Measurements from ENCODE around the gene POTEE.
"Not testable (repeated sequence)": the region's sequence is repeated elsewhere in the genome, so short reads cannot be mapped to it uniquely, and the experiment has no call there.

Gene POTEE

GRCh38 chr2:131209030-131209772 lies at the start of gene POTEE:
POTEE (plus strand) TSS chr2:131209536; CDS start chr2:131218403, 8,867 bp downstream.
- DNase-seq: peak; percentile 70

DNA sequence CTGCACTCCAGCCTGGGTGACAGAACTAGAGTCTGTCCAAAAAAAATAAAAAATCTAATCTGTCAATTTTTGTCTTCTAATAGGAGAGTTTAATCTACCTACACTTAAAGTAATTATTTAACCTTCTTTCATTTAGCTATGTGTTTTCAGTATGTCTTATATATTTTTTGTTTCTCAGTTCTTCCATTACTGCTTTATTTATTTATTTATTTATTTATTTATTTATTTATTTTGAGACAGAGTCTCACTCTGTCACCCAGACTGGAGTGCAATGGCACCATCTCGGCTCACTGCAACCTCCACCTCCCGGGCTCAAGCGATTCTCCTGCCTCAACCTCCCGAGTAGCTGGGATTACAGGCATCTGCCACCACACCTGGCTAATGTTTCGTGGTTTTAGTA lies 43.8 kb upstream of the POTEE start:
- DNase-seq: not testable (repeated sequence)

- DNase-seq: no peak
Measured at GRCh38 chr2:131168538-131168937, 40.8 kb upstream of the POTEE start.

DNA sequence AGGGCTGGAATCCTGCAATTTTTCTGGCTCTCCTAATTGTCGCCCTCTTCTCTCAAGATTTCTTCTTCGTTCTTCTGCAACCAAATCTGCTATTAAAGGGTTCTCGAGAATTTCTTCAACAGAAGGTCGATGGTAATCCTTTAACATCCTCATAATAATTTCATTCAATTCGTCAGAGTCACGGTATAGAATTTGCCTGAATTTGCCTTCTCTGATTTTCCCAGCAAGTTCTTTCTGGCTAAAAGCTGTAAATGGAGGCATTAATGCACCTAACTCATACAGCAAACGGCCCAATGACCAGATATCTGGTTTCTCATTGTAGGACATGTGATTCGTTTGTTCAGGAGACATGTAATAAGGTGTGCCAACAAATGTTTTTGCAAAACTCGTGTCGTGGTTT lies 31.3 kb upstream of the POTEE start:
- not testable (repeated sequence) for DNase-seq

DNA sequence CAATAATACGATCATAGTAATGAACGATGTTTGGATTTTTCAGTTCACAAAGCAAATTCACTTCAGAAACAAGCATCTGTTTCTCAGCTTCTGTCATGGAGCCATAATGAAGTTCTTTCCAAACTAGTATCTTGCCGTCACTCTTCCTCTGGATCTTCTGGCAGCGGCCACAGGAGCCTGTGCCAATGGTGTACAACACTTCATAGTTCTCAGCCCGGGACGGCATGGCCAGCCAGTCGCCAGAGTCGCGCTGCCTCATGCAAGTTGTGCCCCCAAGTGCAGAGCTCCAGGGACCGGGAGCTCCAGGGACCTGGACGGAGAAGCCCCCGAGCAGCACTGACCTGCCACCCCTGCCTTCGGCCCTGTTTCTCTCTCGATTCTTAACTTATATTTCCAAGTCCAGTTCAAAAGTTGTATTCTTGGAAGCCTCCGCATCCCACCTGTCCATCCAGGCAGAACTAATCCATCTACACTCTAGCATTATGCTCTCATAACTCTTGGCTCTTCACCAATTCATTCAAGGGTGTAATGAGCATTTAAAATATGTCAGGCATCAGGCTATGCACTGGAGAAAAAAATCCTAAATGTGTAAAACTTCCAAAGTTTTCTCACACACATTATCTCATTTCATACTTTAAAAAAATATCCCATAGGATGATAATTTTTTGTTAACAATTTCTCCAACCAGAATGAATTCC lies 30.5 kb upstream of the POTEE start:
- not testable (repeated sequence) for DNase-seq

DNA sequence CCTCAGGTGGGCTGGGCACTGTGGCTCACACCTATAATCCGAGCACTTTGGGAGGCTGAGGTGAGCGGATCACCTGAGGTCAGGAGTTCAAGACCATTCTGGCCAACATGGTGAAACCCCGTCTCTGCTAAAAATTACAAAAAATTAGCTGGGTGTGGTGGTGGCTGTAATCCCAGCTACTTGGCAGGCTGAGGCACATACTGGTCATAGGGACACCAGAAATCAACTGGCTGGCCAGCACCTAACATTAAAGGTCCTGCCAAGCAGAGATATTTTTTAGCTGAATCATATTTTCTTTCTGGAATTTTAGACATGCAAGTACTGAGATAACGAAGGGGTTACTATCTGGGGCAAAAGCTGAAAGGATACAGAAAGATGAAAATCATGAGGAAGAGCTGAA lies 27.9 kb upstream of the POTEE start:
- DNase-seq: not testable (repeated sequence)

DNA sequence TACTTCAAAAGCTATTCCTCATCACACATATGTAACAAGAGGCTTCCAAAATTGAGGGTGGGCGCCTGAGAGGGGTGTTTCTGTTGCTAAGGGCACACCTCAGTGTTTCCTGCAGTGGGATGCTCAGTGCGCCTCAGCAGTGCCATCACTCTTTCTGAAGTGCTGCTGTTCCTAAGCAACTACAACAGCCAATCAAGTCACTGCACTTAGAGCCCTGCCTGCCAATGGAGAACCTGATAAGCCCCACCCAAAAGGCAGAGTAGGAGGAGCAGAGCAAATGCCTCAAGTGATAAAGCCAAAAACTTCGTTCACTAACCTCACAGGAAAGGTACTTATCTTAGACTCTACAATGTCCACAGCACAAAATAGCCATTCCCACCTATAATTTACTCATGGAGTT lies 15.9 kb upstream of the POTEE start:
- not testable (repeated sequence) for DNase-seq

DNA sequence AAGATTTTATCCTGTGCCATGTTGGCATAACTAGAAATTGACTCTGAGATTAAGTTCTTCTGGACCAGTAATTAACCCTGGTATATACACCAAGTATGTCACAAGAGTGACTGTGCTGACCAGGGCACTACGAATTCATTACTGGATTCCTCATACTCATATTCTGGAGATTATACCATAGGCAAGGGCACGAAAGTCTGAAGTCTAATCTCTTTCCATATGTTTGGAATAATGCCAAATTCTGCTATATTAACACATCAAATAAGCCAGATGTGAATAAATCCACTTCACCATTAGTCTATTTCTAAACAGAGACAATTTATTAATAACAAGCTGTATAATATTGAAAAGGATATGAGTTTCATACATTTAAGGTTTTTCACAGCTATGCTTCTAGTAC lies 13.2 kb upstream of the POTEE start:
- DNase-seq: not testable (repeated sequence)

DNA sequence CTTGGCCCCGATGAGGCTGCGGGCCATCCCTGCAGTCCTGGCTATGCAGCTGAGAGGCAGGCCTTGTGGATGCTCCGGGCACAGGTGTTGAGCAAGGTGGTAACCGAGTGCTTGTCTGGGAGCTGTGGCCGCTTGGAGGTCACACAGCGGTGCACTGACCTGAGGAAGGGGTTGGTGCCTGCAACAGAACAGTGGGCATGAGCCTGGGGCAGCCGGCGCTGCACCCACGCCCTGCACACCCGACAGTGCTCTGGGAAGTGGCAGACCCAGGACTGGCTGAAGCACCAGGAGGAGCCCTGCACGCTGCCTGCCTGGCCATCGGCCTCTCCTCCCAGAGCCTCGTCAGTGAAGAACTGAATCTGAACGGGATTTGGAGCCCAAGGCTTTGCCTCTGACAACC lies 8.2 kb upstream of the POTEE start:
- no peak for DNase-seq

- DNase-seq: not testable (repeated sequence)
Measured at GRCh38 chr2:131207839-131208238, 1.5 kb upstream of the POTEE start.

GRCh38 chr2:131209773-131210104 lies 403 bp downstream of the POTEE start:
- not testable (repeated sequence) for DNase-seq

DNA sequence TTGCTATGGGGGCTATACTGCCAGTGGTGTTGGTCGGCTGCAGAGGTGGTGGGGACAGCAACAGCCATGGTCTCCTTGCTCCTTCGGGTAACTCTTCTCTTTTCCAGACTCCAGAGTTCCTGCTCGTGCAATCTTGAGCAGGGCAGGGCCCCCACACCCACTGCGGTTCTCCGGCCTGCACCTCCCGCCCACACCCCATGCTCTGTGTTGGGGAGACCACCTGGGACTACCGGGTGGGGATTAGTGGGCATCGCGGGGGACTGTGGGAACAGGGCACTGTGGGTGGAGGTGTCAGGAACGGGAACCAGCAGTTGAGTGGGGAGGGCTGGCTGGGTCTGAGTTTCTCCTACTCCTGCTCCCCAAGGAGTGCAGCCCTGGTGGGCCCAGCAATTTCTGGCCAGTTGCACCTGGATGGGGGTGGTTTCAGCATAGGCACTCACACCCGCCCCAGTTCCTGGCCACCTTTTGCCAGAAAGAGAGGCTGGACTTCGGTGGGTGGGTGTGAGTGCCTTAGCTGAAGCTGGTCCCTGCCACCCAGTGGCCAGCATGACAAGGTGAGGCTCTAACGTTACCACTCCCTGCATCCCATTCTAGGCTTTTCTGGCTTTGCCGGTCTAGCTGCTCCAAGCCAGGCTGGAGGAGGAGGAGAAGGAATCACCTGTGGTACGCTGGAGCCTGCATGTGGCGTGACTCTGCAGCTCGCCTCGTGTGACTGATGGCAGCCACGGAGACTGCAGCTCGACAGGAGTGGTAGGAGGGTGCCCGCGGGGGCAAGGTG lies 1.3 kb downstream of the POTEE start:
- DNase-seq: not testable (repeated sequence)

GRCh38 chr2:131217238-131217986 lies 8.1 kb downstream of the POTEE start:
- DNase-seq: not testable (repeated sequence)

GRCh38 chr2:131235543-131236449 lies 26.5 kb downstream of the POTEE start:
- peak; percentile 8 for DNase-seq

Measured in NCI-H510A (cell line).